HG03460 (cell line): ENCODE data around the gene RPL19.

Experiments used
- ATAC-seq: cut with Tn5 transposase; IDR thresholded peaks from one replicate; pipeline ENCODE4 v1.9.1; 2021; ENCODE audit not compliant: unreplicated experiment

The RPL19 gene

DNA sequence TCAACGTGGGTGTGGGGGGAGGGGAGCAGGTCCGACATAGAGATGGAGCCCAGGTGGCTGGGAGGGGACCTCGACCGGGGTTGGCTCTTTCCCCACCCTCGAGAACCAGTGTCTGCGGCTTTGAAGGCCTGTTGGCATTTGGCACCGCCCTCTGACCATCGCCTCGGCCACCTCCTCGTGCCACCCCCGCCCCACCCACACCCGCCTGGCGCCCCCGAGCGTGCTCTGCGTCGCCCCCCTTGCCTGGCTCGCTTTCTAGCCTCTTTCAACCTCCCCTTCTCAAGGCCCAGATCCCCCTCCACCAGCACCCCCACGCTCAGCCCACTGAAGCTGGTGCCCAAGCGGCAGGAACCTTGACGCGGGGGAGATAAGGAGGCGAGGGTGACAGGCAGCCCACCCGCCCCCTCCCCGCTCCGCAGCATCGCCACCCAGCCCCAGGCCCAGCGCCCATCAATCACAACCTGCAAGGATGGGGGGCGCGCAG, 3.2 kb upstream of the RPL19 start:
- no peak for ATAC-seq

DNA sequence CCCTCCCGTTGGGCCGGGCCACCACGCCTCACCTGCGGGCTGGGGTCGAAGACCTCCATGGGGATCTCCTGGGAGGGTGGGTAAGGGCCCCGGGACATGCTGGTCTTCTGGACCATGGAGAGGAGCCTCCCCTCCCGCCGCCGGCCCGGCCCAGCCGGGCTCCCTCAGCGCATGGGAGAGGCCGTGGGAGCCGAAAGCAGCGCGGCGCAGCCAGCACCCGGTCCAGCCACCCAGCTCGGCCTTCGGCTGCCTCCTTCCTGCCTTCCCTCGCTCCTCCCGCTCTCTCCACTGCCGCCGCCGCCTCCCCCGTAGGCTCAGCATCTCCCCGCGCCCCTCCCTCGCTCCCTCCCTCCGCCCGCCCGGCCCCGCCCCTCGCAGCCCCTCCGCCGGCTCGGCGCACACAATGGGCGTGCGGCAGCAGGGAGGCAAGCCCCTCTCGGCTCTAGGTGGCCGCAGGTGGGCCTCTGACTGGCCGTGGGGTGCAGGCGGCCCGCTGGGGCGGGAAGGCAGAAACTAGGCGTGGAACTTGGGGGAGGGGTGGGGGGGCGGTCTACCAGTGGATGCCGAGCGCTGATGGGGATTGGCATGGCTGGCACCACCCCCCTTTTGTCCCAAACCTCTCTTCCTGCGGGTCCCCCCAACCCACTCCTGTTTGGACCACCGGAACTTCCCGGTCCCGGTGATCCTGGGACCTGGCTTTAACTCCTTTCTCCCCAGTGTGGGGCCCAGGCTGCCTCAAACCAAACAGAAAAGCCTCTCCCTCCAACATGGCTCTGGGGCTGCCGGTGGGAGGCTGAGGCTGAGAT, 2.5 kb upstream of the RPL19 start, which contains the start of gene CACNB1:
Gene CACNB1, minus strand, starts transcription at position 290 of the 806 bp plus-strand sequence. Its CDS starts 174 bp downstream, at position 116.
- no peak for ATAC-seq

DNA sequence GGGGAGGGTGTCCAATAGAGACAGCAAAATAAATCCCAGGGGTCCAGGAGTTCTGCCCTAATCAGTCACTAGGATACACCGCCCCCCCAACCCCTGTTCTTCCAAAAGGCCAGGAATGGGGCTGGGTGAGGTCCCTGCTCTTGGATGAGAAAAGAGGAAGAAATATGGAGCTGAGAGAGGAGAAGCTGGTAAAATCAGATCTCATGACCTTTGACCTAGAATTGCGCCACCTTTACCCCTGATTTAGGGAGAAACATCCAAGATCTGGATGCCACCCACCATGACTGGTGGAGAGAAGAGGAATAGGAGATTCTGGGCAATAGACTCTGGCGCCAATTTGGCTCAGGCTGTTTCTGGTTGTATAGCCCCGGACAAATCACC, 1.9 kb upstream of the RPL19 start:
- no peak for ATAC-seq

DNA sequence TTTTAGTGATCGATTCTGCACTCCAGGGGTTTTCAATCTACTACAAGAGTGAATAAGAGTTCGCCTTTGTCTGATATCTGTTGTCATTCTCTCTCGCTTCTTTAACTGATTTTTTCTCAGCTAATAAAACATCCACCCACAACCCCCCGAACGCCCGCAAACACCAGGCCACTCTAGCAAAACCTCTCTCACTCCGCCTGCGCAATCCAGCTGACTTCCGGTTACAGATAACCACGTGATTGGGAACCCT, 338 bp upstream of the RPL19 start:
- peak; percentile 46 for ATAC-seq

DNA sequence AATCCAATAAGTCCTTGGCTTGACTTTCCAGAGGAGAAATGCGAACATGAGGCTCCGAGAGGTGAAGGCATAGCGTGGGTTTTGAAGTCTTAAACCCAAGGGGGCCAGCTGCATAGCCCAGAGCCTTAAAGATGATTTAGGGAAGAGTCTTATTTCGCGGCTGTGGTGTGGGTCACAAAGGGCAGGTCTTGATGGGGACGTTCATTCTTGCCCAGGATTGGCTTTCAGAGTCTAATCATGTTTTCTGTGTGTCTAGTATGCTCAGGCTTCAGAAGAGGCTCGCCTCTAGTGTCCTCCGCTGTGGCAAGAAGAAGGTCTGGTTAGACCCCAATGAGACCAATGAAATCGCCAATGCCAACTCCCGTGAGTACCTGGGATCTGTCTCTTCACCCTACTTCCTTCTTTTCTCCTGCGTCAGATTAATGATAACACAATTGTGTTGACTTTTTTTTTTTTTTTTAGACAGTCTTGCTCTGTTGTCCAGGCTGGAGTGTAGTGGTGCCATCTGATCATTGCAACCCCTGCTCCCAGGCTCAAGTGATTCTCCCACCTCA, 951 bp downstream of the RPL19 start:
- no peak for ATAC-seq

DNA sequence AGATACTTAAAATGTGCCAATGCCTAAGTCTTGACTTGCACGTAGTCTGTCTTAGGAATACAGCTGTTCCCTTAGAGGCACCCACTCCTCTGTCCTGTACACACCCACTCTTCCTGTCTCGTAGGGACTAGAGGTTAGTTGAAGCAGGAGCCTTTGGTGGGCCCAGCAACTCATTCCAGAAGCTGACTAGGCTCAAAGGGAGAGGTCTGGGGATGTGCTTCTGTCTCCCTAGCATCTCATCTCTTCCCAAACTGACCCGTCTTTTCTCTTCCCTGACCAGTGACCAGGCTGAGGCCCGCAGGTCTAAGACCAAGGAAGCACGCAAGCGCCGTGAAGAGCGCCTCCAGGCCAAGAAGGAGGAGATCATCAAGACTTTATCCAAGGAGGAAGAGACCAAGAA, 4.2 kb downstream of the RPL19 start:
- no peak for ATAC-seq

DNA sequence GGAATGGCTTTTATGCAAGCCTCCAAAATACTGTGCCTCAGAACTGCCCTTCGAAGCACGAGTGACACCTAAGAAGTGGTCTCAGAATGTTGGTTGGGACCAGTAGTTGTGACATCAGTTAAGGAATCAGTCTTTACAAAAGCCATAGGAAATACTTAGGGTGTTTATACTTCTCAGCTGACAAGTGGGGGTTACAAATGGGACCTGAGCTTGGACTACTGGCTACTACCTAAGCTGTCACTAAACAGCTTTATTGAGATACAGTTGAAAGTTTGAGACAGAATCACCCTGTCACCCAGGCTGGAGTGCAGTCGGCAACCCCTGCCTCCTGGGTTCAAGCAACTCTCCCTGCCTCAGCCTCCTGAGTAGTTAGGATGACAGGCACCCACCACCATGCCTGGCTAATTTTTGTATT, 5.0 kb downstream of the RPL19 start:
- no peak for ATAC-seq

DNA sequence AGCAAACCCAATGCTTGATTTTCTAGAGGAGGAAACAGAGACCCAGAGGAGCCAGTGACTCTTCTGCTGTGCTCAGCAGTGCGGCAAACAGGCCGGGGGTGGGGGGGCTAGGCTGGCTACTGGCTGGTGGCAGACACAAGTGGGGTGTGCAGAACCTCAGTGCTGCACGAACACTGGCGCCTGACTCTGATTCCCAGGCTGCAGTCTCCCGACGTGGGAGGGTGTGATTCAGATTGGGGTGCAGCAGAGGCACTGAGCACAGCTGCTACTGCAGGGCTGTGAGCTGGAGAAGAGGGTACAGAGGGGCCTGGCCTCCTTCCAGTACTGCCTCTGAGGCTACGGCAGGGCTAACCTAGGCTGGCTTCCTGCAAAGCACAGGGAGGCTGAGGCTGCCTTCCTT, 8.1 kb downstream of the RPL19 start:
- no peak for ATAC-seq

DNA sequence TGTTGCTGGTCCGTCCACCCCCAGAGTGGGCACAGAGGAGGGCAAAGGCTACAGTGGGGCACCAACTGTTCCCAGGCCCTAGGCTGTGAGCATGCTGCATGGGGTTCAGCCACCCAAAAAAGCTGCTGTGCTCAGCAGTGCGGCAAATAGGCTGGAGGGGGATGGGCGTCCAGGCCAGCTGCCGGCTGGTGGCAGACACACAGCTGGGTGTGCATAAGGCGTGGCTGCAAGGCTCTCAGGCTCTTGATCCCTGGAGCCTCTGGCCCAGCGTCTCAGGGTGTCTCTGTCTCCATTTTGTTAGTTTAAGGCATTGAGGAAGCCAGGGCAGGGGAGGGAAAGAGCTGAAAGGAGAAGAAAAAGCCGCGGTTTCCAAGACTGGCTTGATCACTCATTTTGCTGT, 8.8 kb downstream of the RPL19 start:
- no peak for ATAC-seq

DNA sequence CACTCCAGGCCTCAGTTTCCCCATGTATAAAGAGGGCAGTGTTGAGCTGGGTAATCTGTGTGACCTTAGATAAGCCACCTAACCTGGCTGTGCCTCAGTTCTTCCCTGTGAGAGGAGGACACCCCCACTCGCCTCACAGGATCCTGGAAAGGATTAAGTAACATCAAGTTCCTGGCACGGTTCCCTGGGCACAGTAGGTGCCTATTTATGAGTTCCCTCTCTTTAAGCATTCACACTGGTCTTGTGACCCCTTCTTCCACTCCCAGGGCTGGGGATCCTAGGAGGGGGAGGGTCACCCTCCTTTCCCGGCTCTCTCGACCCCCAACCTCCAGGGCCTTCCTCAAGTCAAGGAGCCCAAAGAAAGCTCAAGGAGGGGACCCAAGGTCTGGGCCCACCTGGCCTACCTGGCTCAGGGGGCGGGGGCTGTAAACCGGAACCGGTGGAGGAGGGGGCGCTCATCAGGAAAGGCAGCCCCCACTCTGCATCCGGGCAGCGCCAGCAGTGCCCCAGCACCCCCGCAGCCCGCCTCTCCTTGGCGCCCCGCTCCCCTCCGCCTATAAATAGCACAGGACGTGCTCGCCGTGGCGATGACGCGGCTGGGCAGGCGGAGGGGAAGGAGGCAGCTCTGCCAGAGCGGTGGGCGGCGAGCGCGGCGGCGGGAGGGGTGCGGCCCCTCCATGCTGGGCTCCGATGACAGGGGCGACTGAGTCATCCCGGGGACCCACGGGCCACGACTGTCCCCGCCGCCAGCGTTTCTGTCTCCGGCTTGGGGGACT, 9.4 kb downstream of the RPL19 start:
- ATAC-seq = no peak

DNA sequence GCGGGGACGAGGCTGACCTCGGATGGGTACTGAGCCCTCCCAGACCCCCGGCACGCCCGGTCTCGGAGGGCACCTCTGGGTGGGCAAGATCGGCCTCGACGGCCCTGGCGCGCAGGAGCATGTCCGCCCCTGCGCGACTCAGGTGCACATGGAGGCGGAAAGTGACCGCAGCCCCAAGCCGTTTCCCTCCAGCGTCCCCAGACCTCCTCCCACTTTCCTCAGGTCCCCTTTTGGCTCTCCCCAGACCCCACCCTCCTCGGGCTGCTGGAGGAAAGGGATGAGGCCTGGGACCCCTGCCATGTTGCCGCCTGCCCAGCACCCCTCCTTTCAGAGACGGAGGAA, 10.0 kb downstream of the RPL19 start:
- no peak for ATAC-seq

DNA sequence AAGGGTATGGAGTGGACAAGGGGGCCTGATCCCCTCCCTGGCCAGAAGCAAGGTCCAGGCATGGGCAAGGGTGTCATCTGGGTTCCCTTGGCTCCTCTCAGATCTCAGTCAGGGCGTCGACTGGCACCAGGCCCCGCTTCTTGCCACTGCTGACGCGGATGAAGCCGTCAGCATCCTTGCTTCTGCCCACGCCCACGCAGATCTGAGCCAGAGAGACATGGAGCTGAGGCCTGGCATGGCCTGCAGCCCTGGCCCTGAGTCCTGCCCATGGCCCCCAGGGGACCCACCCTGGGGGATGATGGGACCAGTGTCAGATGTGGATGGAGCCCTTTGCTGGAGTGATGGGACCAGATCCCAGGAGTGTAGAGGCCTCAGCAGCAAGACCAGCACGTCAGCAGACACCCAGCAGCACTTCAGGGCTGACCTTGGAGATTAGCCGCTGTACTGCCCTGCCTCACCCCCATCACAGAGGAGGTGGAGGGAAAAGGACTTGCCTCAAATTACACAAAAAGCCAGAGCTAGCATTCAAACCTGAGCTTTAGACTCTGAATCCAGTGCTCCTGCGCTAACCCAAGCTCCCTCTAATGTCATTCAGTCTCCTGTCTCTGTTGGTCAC, 12.2 kb downstream of the RPL19 start:
- no peak for ATAC-seq

DNA sequence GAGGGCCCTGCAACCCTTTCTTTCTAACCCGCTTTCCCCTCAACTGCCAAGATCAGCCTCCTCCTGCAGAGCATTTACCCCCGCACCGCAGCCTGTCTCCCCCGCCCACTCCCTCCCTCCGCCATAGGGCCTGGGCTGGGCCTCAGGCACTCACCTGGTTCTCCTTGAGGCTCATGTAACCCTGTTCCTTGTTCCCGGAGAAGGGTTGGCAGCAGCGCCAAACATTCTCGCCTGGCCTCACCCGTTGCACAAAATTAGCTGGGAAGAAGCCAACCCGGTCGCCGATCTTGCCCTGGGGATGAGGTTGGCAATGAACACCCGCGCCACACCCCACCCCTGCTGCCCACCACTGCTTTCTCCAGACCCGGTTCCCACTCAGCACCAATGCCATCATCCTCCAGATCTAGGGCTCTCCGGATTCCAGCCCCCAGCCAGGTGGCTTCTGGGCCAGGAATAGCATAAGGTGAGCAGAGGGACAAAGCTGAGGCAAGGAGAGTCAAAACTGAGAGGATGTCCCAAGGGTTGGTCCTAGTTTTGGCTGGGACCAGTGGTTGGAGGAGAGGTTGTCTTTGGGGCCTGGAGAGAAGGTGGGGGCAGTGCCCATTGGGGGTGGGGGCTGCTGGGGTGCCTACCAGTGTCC, 12.9 kb downstream of the RPL19 start:
- ATAC-seq = no peak

DNA sequence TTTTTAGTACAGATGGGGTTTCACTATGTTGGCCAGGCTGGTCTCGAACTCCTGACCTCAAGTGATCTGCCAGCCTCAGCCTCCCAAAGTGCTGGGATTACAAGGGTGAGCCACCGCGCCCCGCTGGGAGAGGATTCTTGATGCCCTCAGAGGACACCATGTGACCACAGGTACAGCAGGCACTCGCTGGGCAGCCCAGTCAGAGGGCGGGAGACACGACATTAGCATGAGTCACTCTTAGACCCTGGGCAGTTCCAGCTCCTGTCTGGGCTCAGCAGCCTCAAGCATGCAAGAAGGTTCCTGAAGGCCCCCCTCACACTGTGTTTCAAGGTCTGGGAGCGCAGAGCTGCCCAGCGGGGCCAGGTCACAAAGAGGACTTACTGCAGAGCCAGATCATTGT, 13.8 kb downstream of the RPL19 start:
- ATAC-seq = no peak

DNA sequence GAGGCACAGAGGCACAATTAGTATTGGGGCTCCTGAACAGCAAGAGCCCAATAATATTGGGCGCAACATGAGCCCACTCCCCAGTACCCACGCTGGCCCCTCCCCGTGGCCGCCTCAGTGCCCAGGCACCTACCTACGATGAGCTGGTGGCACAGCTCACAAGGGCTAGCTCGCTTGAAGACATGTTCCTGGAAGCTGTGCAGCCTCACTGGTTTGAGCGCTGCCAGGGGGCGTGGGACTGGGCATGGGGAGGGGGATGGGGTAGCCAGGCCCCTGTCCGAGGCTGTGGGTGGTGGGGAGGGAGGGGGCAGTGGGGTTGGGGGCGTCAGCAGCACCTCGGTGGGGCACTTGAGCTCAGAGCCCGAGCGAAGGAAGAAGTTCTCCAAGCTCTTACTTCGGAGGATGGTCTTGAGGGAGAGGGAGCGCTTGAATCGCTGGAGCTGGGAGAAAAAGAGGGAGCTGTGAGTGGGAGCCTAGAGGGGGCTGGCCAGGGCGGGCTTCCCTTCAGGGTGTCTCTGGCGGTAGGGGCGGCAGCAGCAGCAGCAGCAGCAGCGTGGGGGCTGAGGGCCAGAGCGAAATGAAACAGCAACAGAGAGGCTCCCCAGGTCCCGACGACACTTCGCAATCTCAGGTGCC, 17.8 kb downstream of the RPL19 start:
- ATAC-seq = no peak

DNA sequence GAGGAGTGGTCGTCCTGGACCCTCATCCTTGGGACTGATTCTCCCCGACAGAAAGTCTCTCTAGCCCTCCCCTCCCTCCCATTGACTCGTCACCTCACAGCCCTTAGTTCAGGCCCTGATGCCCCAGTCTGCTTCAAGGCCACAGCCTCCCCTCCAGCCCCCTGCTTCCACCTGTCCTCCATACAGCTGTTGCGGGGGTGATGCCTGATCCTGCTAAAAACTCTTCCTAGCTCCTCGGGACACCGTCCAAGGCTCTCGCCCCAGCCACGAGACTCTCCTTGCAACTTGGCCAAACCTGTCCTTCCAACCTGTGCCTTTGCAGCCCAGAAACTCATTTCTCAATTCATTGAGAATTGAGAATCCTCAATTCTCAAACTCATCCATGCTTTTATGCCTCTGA, 18.8 kb downstream of the RPL19 start:
- ATAC-seq = no peak

DNA sequence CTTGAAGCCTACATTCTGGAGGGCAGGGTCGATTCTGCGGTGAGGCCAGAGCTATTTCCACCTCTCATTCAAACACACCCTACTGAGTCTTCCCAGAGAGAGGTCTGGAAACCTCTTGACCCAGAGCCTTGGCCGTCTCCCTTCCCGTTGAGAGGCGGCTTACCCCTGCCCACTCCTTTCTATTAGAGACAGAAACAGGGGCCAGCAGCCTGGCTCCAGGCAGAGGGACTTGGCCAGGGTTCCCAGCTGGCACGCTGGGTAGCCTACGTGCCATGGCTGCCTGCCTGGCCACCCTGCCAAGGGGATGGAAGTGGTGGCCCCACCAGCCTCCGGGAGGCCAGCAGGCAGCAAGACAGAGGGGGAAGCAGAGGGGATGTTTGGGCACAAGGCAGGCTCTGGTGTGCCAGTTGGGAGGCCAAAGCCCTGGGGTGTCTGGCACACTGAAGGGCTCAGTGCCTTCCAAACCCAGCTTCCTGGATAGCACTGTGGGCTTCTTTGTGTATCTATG, 19.6 kb downstream of the RPL19 start:
- ATAC-seq = no peak

DNA sequence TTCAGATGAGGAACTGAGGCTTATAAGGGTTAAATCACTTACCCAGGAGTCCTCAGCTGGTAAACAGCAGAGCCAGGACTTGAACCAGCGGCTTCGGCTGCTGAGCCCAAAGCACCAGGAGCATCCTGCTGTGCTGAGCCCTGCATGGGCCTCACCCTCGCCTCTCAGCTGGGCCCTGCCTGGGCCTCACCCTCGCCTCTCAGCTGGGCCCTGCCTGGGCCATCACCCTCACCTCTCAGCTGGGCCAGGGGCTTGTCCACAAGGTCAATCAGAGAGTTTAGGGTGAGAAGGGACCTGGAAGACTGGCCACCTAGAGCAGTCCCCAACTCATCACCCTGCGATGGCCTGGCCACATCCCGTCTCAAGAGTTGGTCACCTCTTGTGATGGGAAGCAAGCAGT, 21.5 kb downstream of the RPL19 start:
- ATAC-seq = no peak

DNA sequence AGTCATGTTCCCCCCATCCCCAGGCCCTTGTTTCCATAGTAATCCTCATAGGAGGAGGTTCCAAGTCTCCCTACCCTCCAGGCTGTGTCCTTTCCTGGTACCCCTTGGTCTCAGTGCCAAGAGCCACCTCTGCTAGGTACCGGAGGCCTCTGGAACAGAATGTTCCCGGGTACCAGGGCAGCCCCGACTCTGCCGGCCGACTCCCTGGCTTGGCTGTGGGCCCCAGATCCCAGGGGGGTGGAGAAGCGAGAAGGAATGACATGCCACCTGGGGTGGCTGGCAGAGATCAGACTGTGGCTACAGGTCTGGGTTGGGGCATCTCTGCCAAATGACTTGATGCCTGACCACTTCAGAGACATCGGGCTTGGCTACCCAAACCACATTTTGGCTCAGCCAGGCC, 22.1 kb downstream of the RPL19 start:
- ATAC-seq = no peak

DNA sequence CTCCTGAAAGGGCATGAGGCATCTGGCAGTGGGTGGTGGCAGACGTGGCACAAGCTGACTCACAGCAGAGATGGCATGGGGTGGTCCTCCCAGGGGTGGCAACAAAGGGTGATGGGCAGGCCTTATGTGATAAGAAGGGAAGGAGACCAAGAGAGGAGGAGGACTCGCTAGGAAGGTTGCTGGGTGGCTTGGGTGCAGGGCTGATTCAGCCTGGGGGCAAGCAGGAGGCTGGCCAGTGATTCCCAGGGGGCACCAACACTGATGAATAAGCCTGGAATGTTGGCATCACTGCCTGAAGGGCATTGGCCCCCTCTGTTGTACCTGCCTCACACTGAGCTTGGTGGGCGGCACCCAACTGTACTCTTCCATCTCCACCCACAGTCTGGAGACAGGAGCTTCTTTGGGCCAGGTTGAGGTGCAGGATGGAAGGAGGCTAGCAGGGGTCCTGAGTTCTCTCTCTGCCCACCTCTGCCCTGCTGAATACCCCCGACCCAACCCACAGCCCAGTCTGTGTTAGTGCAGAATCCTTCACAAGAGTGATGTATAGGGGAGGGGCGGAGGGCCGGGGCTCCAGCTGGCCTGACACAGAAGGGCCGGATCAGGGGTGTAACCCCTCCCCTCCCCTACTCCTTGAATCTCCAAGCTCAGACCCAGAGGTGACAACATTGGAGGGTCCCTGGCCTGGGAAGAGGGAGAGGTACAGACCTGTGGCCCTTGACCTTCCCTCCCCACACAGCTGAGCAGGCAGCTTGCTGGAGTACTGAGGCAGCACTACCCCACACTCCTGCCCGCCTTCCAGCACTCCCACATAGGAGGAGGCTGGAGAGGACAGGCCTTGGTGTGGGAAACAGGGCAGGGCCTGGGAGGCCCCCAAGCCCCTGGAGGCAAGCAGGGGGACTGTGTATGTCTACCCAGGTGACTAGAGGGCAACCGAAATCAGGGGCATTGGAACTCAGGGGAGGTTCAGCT, 23.1 kb downstream of the RPL19 start:
- no peak for ATAC-seq
